AG09319 (cell line): ENCODE data around the gene XRRA1.

ENCODE experiments used
- DNase-seq: peaks from one replicate; pipeline ENCODE4 v3.0.0-alpha.2; 2010; ENCODE audit warnings: low read depth; ENCODE audit errors: extremely low read depth
- TF ChIP-seq, protein P1 (sequence below): IDR thresholded peaks from 2 replicates; pipeline ENCODE4 v1.5.1; 2011; ENCODE audit warnings: low read depth, mild to moderate bottlenecking, inconsistent platforms, low read length, moderate library complexity

XRRA1 gene

GRCh38 chr11:74949753-74950137 lies 854 bp upstream of the XRRA1 start:
- no peak for DNase-seq
- TF ChIP-seq, protein P1, sequence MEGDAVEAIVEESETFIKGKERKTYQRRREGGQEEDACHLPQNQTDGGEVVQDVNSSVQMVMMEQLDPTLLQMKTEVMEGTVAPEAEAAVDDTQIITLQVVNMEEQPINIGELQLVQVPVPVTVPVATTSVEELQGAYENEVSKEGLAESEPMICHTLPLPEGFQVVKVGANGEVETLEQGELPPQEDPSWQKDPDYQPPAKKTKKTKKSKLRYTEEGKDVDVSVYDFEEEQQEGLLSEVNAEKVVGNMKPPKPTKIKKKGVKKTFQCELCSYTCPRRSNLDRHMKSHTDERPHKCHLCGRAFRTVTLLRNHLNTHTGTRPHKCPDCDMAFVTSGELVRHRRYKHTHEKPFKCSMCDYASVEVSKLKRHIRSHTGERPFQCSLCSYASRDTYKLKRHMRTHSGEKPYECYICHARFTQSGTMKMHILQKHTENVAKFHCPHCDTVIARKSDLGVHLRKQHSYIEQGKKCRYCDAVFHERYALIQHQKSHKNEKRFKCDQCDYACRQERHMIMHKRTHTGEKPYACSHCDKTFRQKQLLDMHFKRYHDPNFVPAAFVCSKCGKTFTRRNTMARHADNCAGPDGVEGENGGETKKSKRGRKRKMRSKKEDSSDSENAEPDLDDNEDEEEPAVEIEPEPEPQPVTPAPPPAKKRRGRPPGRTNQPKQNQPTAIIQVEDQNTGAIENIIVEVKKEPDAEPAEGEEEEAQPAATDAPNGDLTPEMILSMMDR = no peak

DNA sequence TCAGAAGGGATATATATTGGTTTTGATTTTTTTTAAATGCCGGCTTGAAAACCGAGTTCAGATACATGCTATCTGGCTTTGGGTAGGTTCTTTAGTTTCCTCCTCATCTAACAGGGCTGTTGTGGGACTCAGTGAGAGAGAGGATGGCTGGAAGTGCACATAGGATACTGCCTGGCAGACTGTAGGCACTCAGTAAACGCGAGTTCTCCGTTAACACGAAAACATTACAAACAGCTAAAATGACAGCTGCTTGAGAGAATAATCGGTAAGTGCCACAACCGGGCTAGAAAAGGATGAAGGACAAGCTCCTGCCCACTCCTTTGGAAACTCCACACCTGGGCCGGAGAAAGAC lies 369 bp downstream of the XRRA1 start:
- DNase-seq = no peak

GRCh38 chr11:74942073-74942759 lies 6.7 kb downstream of the XRRA1 start:
- TF ChIP-seq, protein P1 = no peak
- no peak for DNase-seq

More for the DNA sequence above, 369 bp downstream of the XRRA1 start:
- TF ChIP-seq, protein P1 = no peak

GRCh38 chr11:74941492-74941891 lies 7.4 kb downstream of the XRRA1 start:
- TF ChIP-seq, protein P1 = no peak
- DNase-seq = no peak

DNA sequence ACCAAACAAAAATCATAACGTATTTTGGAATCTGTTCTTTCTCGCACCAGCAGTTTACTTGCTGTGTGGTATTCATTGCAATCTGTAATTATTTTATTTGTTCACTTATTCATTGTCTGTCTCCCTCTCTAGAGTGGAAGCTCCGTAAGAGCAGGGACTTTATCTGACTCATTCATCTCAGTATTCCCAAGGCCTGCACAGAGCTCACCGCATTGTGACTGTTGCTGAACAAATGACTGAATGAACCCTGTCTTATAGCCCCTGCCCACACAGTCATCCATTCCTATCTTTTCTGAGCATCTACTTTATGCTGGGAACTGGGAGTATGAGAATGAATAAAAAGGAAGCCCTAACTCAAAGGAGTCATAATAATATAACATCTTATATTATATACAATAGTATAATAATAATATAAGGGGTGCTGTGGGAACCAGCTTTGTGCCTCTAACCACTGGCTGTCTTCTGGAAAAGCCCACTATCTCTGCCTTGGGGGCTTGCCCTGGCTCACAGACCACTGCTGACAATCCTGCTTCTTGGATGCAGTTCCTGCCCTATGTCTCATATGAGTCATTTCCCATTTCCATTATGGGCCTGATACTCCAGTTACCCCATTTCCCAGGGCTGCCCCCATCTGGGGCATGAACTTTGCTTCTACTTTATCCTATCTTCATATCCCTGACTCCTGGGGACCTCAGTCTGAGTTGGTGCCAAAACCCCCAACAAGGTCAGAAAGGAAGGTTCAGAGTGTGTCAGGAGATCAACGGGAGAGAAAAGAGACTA lies 11.0 kb downstream of the XRRA1 start:
- no peak for DNase-seq

DNA sequence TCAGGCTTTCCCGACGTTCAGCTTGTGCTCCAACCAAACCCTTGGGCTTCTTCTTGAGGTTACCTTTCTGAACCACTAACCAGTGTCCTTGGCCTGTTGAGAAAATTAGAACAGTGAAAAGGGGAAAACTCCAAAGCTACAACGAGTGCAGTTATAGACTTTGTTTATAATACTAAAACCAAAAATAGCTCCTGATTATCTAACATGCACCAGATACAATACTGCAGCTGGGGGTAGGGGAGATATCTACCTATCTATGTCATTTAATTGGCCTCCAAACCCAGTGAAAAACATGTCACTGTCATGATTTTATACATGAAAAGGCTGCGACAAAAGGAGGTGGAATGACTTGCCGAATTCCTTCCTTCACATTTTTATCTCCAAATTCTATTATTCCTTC lies 11.9 kb downstream of the XRRA1 start:
- TF ChIP-seq, protein P1 = no peak
- DNase-seq = no peak

More for the DNA sequence above, 11.0 kb downstream of the XRRA1 start:
- TF ChIP-seq, protein P1 = no peak

DNA sequence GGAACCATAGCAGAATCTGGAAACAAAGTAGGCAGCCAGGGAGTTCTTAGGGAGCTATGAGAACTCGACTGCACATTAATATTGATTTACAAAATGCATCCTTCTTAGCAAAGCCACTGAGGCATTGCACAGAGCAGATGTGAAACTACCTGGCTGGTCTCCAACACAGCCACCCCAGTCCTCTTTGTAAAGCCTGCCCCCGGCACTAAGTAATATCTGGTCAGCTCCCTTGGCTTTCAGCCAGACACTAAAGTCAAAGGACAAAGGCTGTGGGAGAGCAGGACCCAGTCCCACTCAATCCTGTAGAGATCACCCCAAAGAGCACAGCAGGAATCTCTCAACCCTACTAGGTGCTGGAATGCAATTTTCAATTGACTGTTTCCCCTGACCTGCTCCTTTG lies 12.8 kb downstream of the XRRA1 start:
- TF ChIP-seq, protein P1 = no peak
- DNase-seq = no peak
